Measurements from ENCODE around the gene IPO13. TPM values are rescaled to one million over a fixed set of nuclear protein-coding genes. Genes with fewer than 3 reads are reported as not detected.

Gene IPO13
- total and polyA plus RNA-seq, 10 donors: 10.5 to 27.4 (median 19.0) TPM

DNA sequence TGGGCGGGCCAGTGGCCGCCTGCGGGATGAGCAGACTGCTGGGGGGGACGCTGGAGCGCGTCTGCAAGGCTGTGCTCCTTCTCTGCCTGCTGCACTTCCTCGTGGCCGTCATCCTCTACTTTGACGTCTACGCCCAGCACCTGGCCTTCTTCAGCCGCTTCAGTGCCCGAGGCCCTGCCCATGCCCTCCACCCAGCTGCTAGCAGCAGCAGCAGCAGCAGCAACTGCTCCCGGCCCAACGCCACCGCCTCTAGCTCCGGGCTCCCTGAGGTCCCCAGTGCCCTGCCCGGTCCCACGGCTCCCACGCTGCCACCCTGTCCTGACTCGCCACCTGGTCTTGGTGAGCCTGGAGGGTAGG is 34.4 kb downstream of the IPO13 start:
- no peak for DNase-seq
- peak overlapping the region in 1 of 8 donors; percentile 5 for H3K4me3 ChIP-seq
- intact Hi-C loops (cut with DNase I; ENCODE audit: low total_unique reads): no loop called here
- TF ChIP-seq POLR2A (IDR thresholded peaks at IDR 0.05) (no peak), CTCF (IDR thresholded peaks at IDR 0.05 in 8 of 11, conservative IDR thresholded peaks at IDR 0.05 in 3 of 11) (no peak), POLR2AphosphoS5 (IDR thresholded peaks at IDR 0.05) (no peak)
- H3K4me1 ChIP-seq: peaks cover 18 to 69% (median 48%) of the 10 kb centered on the region in 6 donors
- peaks cover 0 to 41% (median 16%) of the 10 kb centered on the region in 6 donors for H3K36me3 ChIP-seq
- H3K9me3 ChIP-seq: no peaks in the 10 kb centered on the region
- peaks cover 0 to 6% (median 0%) of the 10 kb centered on the region in 7 donors for H3K27me3 ChIP-seq (replicated peaks in 1 of 7)
- WGBS, 5 donors: 71 to 84% (median 82%) methylated on average over 19 to 20 of the region's 20 CpGs
- no peak overlapping the region for H3K27ac ChIP-seq

DNA sequence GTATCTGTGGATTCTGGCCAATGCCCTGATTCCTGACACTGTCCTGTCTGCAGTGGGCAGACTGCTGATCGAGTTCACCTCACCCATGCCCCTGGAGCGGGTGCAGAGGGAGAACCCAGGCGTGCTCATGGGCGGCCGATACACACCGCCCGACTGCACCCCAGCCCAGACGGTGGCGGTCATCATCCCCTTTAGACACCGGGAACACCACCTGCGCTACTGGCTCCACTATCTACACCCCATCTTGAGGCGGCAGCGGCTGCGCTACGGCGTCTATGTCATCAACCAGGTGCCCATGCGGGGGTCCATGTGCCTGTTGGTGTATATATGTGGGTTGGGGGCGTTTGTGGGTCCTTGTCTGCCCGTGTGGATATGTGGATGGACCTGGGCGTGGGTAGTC is 34.9 kb downstream of the IPO13 start:
- DNase-seq: no peak
- TF ChIP-seq CTCF (IDR thresholded peaks at IDR 0.05 in 8 of 11, conservative IDR thresholded peaks at IDR 0.05 in 3 of 11): no peak
- no peak for TF ChIP-seq POLR2A (IDR thresholded peaks at IDR 0.05)
- no peak for TF ChIP-seq POLR2AphosphoS5 (IDR thresholded peaks at IDR 0.05)
- Histone ChIP-seq H3K36me3 (peaks cover 0 to 37% (median 11%) of the 10 kb centered on the region in 6 donors), H3K4me1 (peaks cover 13 to 64% (median 42%) of the 10 kb centered on the region in 6 donors), H3K4me3 (no peak overlapping the region), H3K9me3 (no peaks in the 10 kb centered on the region), H3K27ac (no peak overlapping the region), H3K27me3 (replicated peaks in 1 of 7) (peaks cover 0 to 6% (median 0%) of the 10 kb centered on the region in 7 donors)
- intact Hi-C loops (cut with DNase I; ENCODE audit: low total_unique reads): no loop called here
- WGBS, 5 donors: 94 to 97% (median 96%) methylated on average over 17 to 20 of the region's 20 CpGs

GRCh38 chr1:43982241-43982640 is 35.5 kb downstream of the IPO13 start:
- Histone ChIP-seq H3K9me3 (no peaks in the 10 kb centered on the region), H3K4me1 (peaks cover 7 to 57% (median 36%) of the 10 kb centered on the region in 6 donors), H3K27me3 (replicated peaks in 1 of 7) (peaks cover 0 to 6% (median 0%) of the 10 kb centered on the region in 7 donors), H3K27ac (peak overlapping the region in 6 of 8 donors; percentile 15 to 69 (median 44)), H3K36me3 (peaks cover 0 to 31% (median 5%) of the 10 kb centered on the region in 6 donors), H3K4me3 (no peak overlapping the region)
- 92 to 97% (median 95%) methylated on average over 6 to 8 of the region's 8 CpGs for WGBS, 5 donors
- TF ChIP-seq CTCF (IDR thresholded peaks at IDR 0.05 in 8 of 11, conservative IDR thresholded peaks at IDR 0.05 in 3 of 11): no peak
- TF ChIP-seq POLR2AphosphoS5 (IDR thresholded peaks at IDR 0.05): no peak
- TF ChIP-seq POLR2A (IDR thresholded peaks at IDR 0.05): no peak
- no peak for DNase-seq
- intact Hi-C loops (cut with DNase I; ENCODE audit: low total_unique reads): no loop called here

DNA sequence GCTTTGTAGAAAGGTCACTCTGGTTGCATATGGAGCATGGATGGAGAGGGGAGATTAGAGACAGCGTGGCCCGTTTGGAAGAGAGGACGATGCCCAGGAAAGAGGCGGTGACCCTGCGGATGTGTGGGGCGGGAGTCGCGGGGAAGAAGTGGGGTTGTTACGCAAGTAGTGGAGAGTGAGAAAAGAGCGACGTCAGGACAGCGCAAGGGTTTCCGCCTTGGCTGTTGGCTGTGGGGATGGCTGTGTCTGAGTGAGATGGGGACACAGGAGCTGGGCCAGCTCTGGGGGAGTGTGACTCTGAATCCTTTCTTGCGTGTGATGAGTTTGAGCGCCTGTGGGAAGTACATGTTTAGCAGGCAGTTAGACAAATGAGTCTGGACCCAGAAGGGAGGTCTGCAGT is 36.1 kb downstream of the IPO13 start:
- peaks cover 7 to 52% (median 31%) of the 10 kb centered on the region in 6 donors for H3K4me1 ChIP-seq
- peaks cover 0 to 25% (median 1%) of the 10 kb centered on the region in 6 donors for H3K36me3 ChIP-seq
- H3K4me3 ChIP-seq: peak overlapping the region in 1 of 8 donors; percentile 11
- H3K9me3 ChIP-seq: no peaks in the 10 kb centered on the region
- peak overlapping the region in 7 of 8 donors; percentile 32 to 69 (median 47) for H3K27ac ChIP-seq
- TF ChIP-seq POLR2AphosphoS5 (IDR thresholded peaks at IDR 0.05) (peak; percentile 47 to 60 (median 53)), CTCF (IDR thresholded peaks at IDR 0.05 in 8 of 11, conservative IDR thresholded peaks at IDR 0.05 in 3 of 11) (no peak)
- H3K27me3 ChIP-seq (replicated peaks in 1 of 7): peaks cover 0 to 6% (median 0%) of the 10 kb centered on the region in 7 donors
- WGBS, 5 donors: 47 to 81% (median 71%) methylated on average over 15 of the region's 15 CpGs
- intact Hi-C loops (cut with DNase I; ENCODE audit: low total_unique reads): no loop called here
- no peak for DNase-seq

Measured in spleen (tissue), 11 donors.